Activated T-helper 1 cell treated with Interleukin-2 at 50 U/mL for 16 hours (primary cell): ENCODE results near the gene ACE.

Experiments
- DNase-seq: peaks from one replicate; pipeline ENCODE4 v3.0.0-alpha.2; 2020; ENCODE audit warnings: low read depth

The ACE gene

GRCh38 chr17:63537991-63538692 lies 61.3 kb downstream of the ACE start:
- no peak for DNase-seq

DNA sequence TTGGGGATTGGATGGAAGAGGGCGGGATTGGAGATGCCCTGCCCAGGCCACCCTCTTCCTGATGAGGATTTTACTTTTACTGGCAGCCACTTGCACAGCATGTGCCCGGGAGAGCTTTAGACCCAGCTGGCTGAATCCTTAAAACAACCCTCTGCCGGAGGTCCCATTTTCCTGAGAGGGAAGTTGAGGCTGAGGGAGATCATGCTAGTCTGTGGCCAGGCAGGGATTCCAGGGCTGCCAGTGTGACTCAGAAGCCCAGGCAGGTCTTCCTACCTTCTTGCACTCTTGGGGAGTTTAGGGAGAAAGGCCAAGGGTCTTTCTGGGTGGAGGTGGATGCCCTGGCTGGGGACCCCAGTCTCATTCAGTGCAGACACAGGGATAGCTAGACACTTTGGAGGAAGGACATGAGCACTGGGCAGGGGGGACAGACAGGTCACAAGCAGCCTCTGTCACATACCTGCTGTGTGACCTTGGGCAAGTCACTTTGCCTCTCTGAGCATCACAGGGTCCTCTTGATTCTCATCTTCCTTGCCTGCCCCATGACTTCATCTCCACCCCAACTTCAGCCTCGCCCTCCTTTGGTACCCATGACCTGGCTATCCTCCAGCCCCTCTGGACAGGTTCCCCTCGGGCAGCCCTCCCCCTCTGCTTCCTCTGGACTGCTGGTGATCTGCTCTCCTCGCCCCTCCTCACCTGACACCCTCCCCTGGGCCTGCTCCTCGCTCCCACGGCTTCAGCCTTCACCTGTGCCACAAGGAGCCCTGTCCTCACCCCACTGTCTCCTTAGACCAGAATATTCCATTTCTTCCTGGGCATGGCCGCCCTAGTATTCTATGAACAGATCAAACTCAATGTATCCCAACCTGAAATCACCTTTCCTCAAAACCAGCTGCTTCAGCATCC lies 62.1 kb downstream of the ACE start:
- no peak for DNase-seq

DNA sequence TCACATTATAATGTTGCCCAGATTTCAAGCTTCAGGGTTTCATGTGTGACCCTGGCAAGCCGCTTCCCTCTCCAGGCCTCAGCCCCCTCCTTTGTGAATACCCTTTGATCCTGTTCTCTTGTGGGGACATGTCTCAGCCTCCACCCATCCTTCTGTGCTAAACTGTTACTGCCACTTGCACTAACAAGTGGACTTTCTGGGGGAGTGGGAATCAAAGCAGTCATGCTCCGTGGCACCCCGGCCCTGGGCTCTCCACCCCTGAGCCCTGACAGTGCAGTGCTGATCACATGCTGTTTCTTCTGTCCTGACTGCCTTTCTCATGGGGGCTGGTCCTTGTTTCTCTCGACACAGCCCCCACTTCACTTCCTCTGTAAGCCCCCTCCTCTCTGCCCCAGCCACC lies 63.7 kb downstream of the ACE start:
- DNase-seq: no peak

DNA sequence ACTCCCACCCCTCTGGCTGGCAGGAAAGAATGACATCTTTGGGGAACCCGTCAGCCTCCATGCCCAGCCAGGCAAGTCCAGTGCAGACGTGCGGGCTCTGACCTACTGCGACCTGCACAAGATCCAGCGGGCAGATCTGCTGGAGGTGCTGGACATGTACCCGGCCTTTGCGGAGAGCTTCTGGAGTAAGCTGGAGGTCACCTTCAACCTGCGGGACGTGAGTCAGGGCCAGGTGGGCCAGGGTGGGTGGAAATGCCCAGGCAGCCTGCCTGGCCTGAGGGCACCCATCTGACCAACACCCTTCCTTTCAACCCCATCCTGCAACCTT lies 65.3 kb downstream of the ACE start:
- no peak for DNase-seq

DNA sequence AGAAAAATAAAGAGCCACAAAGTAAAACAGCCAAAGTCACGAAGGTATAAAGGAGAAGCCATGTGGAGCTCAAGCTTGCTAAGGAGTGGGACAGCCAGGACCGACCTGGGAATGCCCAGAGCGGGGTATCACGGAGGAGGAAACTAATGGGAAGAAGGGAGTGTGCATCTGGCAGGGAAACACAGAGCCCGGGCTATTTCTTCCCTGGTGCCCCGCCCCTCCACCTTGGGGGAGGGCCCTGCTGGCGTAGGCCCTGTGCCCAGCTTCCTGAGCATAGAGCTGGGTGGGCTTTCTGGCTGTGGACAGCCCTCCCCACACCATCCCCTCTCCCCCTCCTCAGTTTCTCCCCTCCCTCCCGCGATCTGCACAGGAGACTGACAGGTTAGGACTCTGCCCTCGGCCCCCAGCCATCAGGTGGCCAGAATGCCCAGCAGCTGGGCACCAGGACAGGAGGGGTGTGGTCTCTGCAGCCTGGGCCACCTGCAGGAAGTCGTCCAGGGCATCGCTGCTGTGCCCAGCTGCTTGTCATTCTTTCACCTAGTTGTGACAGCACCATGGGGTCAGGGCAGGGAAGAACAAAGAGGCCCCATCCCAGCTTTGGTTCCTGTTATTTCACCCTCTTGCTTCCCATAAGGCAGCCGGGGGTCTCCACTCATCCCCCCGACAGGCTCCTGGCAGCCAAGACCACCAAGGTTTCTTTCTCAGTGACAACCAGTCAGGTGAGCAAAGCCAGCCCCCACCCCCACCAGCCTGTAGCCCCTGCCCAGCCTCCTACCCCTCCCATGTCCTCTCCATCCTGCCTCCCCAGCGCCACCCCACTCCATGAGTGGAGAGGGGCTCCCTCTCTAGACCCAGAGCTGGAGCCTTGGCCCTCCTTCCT lies 66.3 kb downstream of the ACE start:
- no peak for DNase-seq

DNA sequence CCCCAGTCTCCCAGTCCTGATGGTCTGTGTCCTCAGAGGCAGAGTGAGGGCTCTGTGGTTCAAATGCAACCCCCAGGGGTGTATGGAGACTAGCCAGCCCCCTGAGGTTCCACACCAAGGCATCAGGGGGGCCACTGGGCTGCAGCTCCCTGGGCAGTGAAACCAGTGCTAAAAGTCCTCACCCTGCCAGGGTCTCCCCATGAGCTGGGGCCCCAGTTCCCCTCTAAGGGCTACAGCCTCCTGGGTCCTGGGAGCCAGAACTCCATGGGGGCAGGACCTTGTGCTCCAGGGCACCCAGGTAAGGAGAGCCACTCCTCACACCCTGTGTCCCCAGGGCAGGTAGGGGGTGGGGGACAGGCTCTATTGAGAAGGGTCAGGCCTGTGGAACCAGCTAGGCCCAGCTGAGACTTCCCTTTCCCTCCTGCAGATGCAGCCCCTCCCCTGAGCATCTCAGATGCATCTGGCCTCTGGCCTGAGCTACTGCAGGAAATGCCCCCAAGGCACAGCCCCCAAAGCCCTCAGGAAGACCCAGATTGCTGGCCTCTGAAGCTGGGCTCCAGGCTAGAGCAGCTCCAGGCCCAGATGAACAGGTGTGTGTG lies 67.1 kb downstream of the ACE start:
- no peak for DNase-seq

GRCh38 chr17:63544467-63545301 lies 67.8 kb downstream of the ACE start:
- no peak for DNase-seq

DNA sequence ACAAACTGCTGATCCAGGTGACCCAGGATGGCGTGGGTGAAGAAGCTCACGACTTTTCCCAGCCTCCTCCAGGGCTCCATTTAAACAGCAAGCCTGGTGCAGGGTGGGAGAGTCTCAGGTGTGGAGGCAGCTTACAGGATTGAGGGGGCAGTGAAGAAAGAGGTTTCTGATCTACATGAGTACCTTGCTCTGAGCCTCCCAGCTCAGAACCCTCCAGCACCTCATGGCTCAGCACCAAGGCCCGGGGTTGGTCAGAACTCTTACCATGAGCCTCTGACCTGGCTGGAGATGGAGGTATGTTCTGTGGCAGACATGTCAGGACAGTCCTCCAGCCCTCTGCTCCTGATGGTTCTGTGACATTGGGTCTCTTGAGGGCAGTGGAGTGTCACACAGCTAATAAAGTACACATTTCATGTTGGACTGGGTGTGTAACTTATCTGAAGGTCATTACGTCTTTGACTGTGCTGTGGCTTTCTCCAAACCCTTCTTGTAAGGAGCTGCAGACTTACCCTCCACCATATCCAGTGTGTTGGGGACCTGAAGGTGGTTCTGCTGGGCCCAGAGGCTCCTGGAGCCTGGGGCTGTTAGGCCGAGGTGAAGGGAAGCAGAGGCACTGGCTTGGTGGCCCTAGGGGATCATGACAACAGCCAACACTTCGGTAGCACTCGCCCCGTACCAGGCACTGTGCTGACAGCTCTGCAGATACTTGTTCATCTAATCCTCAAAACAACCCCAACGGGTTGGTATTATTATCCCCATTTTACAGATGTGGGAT lies 69.6 kb downstream of the ACE start:
- no peak for DNase-seq

DNA sequence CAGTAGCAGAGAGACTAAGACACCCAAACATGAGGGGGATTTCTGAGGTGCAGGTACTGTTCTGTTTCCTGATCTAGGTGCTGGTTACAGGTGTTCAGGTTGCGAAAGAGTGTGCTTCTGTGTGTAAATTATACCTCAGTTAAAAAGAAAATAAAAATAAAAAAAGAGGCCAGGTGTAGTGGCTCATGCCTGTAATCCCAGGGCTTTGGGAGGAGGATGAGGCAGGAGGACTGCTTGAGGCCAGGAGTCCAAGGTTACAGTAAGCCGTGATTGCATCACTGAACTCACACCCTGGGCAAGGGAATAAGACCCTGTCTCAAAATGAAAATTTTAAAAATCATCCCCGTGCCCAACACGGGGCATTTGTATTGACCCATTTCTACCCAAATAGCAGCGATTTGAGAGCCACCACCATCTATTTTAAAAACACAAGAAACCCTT lies 70.2 kb downstream of the ACE start:
- no peak for DNase-seq
